Bronchial epithelial cell (primary cell): ENCODE measurements around the gene MYO1D. TPM values are rescaled to one million over a fixed set of nuclear protein-coding genes. Genes with fewer than 3 reads are reported as not detected.

Experiments
- DNase-seq: peaks from one replicate; pipeline ENCODE4 v3.0.0-alpha.2; 2010; ENCODE audit warnings: low read depth
- FAIRE-seq: peaks from 2 replicates; lab custom pipeline; 2011; peaks lifted over from hg19 to GRCh38; lab: Jason Lieb, UNC
- H3K27me3 ChIP-seq: 2 replicates; pipeline ENCODE4 v1.5.1; 2011; ENCODE audit warnings: low read length; ENCODE audit not compliant: control insufficient read depth, insufficient read depth
- H3K36me3 ChIP-seq: 2 replicates; pipeline ENCODE4 v1.5.1; 2011; ENCODE audit warnings: low read length; ENCODE audit not compliant: control insufficient read depth, insufficient read depth
- H3K4me3 ChIP-seq: 2 replicates; pipeline ENCODE4 v1.5.1; 2011; ENCODE audit warnings: mild to moderate bottlenecking, low read depth, low read length, control low read depth
- total RNA-seq: library from RNA; depleted of rRNA; stranded (reverse); fragments of >200 nt; gene quantifications from 2 replicates; pipeline ENCODE4 v1.2.1, GENCODE V29; 2014
- TF ChIP-seq, protein P1 (sequence below): IDR thresholded peaks from 2 replicates; pipeline ENCODE4 v1.5.1; 2011; ENCODE audit warnings: mild to moderate bottlenecking, moderate library complexity, low read length, control low read depth, inconsistent platforms; ENCODE audit not compliant: insufficient read depth, severe bottlenecking

Gene MYO1D
- total RNA-seq, 1 donor from 2014 or later = 35.8 TPM

DNA sequence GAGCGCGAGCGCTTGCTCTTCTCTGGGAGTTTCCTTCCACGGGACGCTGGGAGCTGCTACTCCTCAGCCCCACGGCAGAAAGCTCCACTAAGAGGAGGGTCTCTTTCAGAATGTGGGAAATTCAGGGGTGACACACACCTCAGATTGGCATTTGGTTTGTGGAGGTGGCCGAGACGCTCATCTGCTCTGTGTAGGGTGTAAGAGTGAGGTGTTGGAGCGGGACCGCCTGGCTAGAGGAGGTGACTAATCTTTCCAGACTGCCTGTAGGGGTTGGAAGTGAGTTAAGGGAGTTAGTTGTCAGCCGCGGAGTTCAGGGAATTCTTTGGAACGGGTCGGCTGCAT lies 431.9 kb downstream of the MYO1D start:
- Histone ChIP-seq H3K4me3 (peak overlapping the region; percentile 91), H3K36me3 (peaks cover 4% of the 10 kb centered on the region), H3K27me3 (no peaks in the 10 kb centered on the region)
- DNase-seq (peak; percentile 82), FAIRE-seq (no peak)
- TF ChIP-seq, protein P1, sequence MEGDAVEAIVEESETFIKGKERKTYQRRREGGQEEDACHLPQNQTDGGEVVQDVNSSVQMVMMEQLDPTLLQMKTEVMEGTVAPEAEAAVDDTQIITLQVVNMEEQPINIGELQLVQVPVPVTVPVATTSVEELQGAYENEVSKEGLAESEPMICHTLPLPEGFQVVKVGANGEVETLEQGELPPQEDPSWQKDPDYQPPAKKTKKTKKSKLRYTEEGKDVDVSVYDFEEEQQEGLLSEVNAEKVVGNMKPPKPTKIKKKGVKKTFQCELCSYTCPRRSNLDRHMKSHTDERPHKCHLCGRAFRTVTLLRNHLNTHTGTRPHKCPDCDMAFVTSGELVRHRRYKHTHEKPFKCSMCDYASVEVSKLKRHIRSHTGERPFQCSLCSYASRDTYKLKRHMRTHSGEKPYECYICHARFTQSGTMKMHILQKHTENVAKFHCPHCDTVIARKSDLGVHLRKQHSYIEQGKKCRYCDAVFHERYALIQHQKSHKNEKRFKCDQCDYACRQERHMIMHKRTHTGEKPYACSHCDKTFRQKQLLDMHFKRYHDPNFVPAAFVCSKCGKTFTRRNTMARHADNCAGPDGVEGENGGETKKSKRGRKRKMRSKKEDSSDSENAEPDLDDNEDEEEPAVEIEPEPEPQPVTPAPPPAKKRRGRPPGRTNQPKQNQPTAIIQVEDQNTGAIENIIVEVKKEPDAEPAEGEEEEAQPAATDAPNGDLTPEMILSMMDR = no peak

DNA sequence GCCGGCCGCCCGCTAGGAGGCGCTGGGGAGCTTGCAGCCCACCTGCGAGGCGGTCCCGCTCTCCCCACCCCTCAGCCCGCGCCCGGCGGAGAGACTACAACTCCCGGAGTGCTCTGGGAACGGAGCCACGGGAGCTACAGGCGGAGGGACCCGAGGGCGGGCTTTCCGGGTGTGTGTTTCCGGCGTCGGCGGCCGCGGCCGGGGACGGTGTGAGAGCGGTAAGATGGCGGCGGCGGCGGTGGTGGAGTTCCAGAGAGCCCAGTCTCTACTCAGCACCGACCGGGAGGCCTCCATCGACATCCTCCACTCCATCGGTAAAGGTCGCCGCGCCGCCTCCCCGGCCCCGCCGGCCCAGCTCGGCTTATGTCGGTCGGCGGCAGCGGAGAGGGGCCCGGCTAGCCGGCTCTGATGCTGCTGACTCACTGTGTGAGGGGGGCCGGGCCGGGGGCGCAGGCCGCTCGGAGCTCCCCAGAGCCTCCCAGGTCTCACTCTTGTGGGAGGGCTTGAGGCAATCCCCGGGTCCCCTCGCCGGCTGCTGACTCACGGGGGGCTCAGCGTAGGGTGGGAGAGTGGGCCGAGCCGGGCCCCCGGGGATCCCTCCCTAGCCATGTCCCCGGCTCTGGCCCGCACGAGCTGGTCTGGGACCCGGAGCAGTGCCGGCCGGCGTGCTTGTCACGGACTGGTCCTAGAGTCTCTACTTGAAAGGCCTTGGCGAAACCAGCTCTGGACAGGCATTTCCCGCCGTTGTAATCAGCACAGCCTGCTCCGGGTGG lies 432.4 kb downstream of the MYO1D start, which contains the start of gene PSMD11:
TSS of gene PSMD11 (plus strand) at position 210 of the 773 bp plus-strand sequence. CDS start at position 224, 14 bp downstream.
- peak; percentile 85 for DNase-seq
- Histone ChIP-seq H3K4me3 (peak within 1 kb of the TSS; percentile 91), H3K27me3 (no peaks in the 10 kb centered on the region), H3K36me3 (peaks cover 4% of the 10 kb centered on the region)
- TF ChIP-seq, protein P1 = peak; percentile 78
- no peak for FAIRE-seq

DNA sequence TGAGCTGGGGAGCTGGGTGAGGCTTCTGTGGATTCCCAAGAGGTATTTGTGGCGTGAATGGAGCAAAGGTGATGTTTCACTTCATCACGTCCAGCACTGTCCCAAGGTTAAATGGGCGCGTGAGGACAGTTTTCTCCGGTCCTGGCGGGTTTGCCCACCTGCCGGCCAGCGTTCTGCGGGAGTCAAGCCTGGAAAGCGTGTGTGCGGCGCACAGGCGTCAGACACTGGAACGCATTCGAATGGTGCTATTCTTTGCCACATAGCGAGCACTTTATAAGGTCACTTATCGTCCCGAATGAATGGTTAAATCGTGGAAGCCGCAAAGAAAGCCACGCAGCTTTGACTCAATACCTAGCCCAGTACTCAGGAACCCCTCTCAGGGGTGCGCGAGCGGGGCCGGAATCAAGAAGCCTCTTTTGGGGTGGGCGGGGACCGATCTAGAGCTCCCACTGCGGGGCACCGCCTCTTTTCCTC lies 433.1 kb downstream of the MYO1D start:
- peak overlapping the region; percentile 91 for H3K4me3 ChIP-seq
- peaks cover 4% of the 10 kb centered on the region for H3K36me3 ChIP-seq
- FAIRE-seq (no peak), DNase-seq (no peak)
- TF ChIP-seq, protein P1 = no peak
- H3K27me3 ChIP-seq = no peaks in the 10 kb centered on the region

Other genes starting within 250 kb of the MYO1D start
- 22.4 and 32.0 TPM in 2 replicates for gene TMEM98, start 51.0 kb upstream of the MYO1D start, total RNA-seq
- gene SPACA3, start 114.7 kb upstream of the MYO1D start, total RNA-seq = not detected in 2 replicates